ENCODE measurements around the gene CAD. TPM values are rescaled to one million over a fixed set of nuclear protein-coding genes. Genes with fewer than 3 reads are reported as not detected.

CAD gene
- total RNA-seq, 2 experiments from 2014 or later = 109 to 112 TPM

DNA sequence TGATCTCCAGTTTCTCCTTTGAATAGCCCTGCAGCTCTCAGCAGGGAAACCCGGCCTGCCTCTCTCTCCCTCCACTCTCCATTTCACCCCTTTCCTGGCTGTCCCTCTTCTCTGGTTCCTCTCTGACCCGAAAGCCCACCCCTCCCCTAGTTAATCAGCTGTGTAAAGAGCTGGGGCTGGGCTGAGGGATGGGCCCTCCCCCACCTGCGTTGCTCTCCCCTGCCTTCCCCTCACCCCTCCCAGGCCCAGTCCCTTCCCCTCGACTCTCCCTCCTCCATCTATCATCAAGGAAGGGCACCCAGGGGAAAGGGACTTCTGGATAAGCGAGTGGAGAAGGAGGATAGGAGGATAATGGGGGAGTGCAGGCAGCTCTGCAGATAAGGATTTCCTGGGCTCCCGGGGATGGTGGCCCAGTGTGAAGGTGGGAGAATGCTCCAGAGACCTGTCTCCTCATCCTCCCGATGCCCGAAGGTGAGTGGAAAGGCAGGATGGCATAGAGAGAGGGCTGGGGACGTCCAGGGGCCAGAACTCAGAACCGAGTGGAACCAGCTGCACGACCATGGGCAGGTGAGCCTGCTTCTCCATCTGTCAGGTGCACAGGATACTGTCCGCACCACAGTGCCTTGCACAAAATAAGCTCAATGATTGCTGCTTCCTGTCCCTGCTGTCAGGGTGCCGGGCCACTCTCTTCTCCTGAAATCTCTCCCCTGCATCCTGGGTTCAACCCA is 33.6 kb downstream of the CAD start:
- DNase-seq = no peak
- Mint-ChIP-seq H3K4me3 (no peak overlapping the region), H3K27ac (no peak overlapping the region), H3K36me3 (ENCODE audit: low read depth) (no peaks in the 10 kb centered on the region), H3K27me3 (ENCODE audit: low read depth) (peaks cover 9% of the 10 kb centered on the region), H3K9me3 (no peaks in the 10 kb centered on the region), H3K4me1 (ENCODE audit: low read depth) (no peaks in the 10 kb centered on the region)
- intact Hi-C loops (cut with micrococcal nuclease) = loop anchor here (1.0 to 5.0 kb wide), 4 partner anchors 29 to 431 kb away; no protein-coding TSS in a partner anchor
- CTCF ChIA-PET = interaction anchor here (0.7 to 7.7 kb wide), 5 partner anchors 14 to 93 kb away, joined by 3 to 68 read pairs (median 3); partner anchors contain the start of gene TRIM54

GRCh38 chr2:27251766-27252165 is 34.6 kb downstream of the CAD start:
- CTCF ChIA-PET = interaction anchor here (1.0 to 7.7 kb wide), 3 partner anchors 13 to 51 kb away, joined by 3 to 68 read pairs (median 29); partner anchors contain the start of gene TRIM54
- H3K36me3 Mint-ChIP-seq (ENCODE audit: low read depth) = no peaks in the 10 kb centered on the region
- H3K4me3 Mint-ChIP-seq = no peak overlapping the region

DNA sequence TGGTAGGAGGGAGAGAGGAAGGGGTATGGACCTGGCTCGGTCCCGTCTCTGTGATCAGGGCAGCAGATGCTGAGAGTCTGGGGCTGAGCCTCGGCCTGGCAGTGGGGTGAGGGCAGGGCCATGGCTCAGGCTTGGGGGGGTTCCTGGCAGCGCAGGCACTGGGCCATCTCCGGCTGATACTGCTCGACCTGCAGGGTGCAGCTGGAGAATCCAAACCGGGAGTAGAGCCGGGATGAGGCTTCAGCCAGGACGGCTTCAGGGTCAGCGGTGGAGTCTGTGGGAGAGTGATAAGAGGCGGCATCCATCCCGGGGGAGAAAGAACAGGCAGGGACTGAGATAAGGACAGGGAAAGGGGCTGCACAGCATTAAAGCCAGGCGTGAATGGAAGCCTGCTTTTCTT is 38.0 kb downstream of the CAD start:
- peaks cover 37% of the 10 kb centered on the region for H3K27me3 Mint-ChIP-seq (ENCODE audit: low read depth)
- H3K36me3 Mint-ChIP-seq (ENCODE audit: low read depth) = no peaks in the 10 kb centered on the region
- CTCF ChIA-PET = interaction anchor here (0.7 to 1.9 kb wide), 3 partner anchors 24 to 48 kb away, joined by 3 to 11 read pairs (median 3); partner anchors contain the start of gene TRIM54
- H3K9me3 Mint-ChIP-seq = no peaks in the 10 kb centered on the region
- no peaks in the 10 kb centered on the region for H3K4me1 Mint-ChIP-seq (ENCODE audit: low read depth)
- no peak for DNase-seq
- intact Hi-C loops (cut with micrococcal nuclease) = no loop called here
- H3K27ac Mint-ChIP-seq = no peak overlapping the region
- no peak overlapping the region for H3K4me3 Mint-ChIP-seq

More at GRCh38 chr2:27251766-27252165, 34.6 kb downstream of the CAD start:
- Mint-ChIP-seq H3K27ac (no peak overlapping the region), H3K9me3 (no peaks in the 10 kb centered on the region), H3K4me1 (ENCODE audit: low read depth) (no peaks in the 10 kb centered on the region), H3K27me3 (ENCODE audit: low read depth) (peaks cover 17% of the 10 kb centered on the region)
- intact Hi-C loops (cut with micrococcal nuclease) = loop anchor here (5.0 kb wide), 1 partner anchor 431 kb away; no protein-coding TSS in a partner anchor
- no peak for DNase-seq

- no peak for DNase-seq
- H3K4me1 Mint-ChIP-seq (ENCODE audit: low read depth) = no peaks in the 10 kb centered on the region
- H3K4me3 Mint-ChIP-seq = no peak overlapping the region
- CTCF ChIA-PET = interaction anchor here (0.7 to 1.9 kb wide), 3 partner anchors 24 to 47 kb away, joined by 3 to 11 read pairs (median 3); partner anchors contain the start of gene TRIM54
- no peaks in the 10 kb centered on the region for H3K9me3 Mint-ChIP-seq
- intact Hi-C loops (cut with micrococcal nuclease) = no loop called here
- H3K27me3 Mint-ChIP-seq (ENCODE audit: low read depth) = peaks cover 42% of the 10 kb centered on the region
- H3K36me3 Mint-ChIP-seq (ENCODE audit: low read depth) = no peaks in the 10 kb centered on the region
- H3K27ac Mint-ChIP-seq = no peak overlapping the region
These were observed 38.5 kb downstream of the CAD start for GRCh38 chr2:27255660-27256059.

GRCh38 chr2:27256855-27257454 is 39.8 kb downstream of the CAD start:
- no peak for DNase-seq
- no peaks in the 10 kb centered on the region for H3K9me3 Mint-ChIP-seq
- no peaks in the 10 kb centered on the region for H3K36me3 Mint-ChIP-seq (ENCODE audit: low read depth)
- peaks cover 52% of the 10 kb centered on the region for H3K27me3 Mint-ChIP-seq (ENCODE audit: low read depth)
- intact Hi-C loops (cut with micrococcal nuclease) = no loop called here
- peaks cover 8% of the 10 kb centered on the region for H3K4me1 Mint-ChIP-seq (ENCODE audit: low read depth)
- H3K27ac Mint-ChIP-seq = no peak overlapping the region
- CTCF ChIA-PET = interaction anchor here (0.5 to 1.9 kb wide), 4 partner anchors 9 to 23 kb away, joined by 3 to 11 read pairs (median 4); no protein-coding TSS in a partner anchor
- H3K4me3 Mint-ChIP-seq = no peak overlapping the region

DNA sequence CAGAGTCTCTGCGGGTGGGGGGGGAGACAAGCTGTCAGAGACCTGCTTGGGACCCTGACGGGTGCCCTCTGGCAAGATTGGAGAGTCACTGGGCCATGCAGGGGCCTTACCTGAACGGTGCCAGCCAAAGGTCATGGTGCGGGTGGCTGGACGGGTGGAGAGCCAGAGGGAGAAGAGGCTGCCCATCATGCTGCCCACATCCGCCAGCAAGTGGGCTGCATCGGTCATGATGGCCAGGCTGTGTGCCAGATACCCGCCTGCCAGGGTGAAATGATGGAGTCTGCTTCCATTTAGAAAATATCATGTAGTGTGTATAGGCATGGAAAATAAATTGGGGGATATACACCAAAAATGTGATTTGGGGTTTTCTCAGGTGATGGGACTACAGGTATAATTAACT is 40.9 kb downstream of the CAD start:
- H3K4me1 Mint-ChIP-seq (ENCODE audit: low read depth) = peaks cover 8% of the 10 kb centered on the region
- no peaks in the 10 kb centered on the region for H3K9me3 Mint-ChIP-seq
- H3K4me3 Mint-ChIP-seq = no peak overlapping the region
- H3K27ac Mint-ChIP-seq = no peak overlapping the region
- no peak for DNase-seq
- intact Hi-C loops (cut with micrococcal nuclease) = no loop called here
- CTCF ChIA-PET = interaction anchor here (1.5 kb wide), 1 partner anchor 22 kb away, joined by 4 read pairs; no protein-coding TSS in a partner anchor
- peaks cover 53% of the 10 kb centered on the region for H3K27me3 Mint-ChIP-seq (ENCODE audit: low read depth)
- no peaks in the 10 kb centered on the region for H3K36me3 Mint-ChIP-seq (ENCODE audit: low read depth)

DNA sequence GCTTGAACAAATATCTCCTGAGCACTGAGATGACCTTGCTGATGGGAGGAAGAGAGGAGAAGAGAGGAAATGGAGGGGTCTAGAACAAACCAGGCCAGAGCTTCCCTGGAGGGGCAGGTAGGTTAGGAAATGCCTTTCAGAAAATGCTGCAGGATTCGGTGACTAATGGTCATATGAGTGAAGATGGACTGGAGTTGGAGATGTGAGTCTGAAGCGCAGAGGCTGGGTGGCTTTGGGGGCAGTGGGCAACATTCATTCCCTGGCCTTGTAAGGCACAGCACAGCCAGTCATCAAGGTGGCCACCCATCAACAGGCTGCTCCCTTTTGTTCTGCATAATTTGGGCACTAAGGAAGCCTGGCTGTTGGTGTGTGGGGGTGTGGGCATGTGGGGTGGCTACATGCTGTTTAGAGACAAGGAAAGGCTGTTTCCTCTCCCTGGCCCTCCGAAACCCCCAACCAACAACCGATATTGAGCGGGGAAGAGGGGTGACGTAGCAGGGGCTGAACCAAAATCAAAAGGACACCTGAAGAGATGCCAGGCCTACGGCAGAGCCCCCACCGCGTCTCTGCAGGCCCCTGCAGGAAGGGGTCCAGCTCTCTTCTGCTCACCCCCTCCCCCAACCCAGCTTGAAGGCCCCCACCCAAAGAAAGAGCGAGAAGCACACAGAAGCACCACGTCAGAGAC is 44.2 kb downstream of the CAD start:
- Mint-ChIP-seq H3K27me3 (ENCODE audit: low read depth) (peaks cover 65% of the 10 kb centered on the region), H3K9me3 (no peaks in the 10 kb centered on the region), H3K27ac (no peak overlapping the region), H3K4me3 (peak overlapping the region; percentile 41), H3K4me1 (ENCODE audit: low read depth) (peaks cover 26% of the 10 kb centered on the region), H3K36me3 (ENCODE audit: low read depth) (no peaks in the 10 kb centered on the region)
- intact Hi-C loops (cut with micrococcal nuclease) = loop anchor here (5.0 kb wide), 2 partner anchors 41 to 164 kb away; no protein-coding TSS in a partner anchor
- CTCF ChIA-PET = interaction anchor here (1.0 kb wide), 1 partner anchor 18 kb away, joined by 3 read pairs; no protein-coding TSS in a partner anchor
- DNase-seq = no peak

DNA sequence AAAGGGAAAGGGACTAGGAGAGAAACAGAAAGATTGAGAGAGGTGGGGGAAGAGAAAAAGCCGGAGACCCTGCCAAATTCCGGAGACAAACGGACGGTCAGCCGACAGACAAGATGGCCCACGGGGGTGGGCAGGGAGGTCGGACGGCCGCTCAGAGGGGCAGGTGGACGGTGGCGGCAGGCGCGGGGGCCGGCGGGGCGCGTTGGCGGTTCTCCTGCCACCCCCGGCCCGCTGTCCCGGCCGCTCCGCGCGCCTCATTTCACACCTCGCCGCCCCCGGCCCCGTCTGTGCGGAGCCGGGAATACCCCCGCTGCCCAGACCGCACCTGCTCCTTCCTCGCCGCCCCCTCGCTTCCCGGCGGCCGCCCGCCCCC is 44.7 kb downstream of the CAD start:
- Mint-ChIP-seq H3K9me3 (no peaks in the 10 kb centered on the region), H3K27me3 (ENCODE audit: low read depth) (peaks cover 60% of the 10 kb centered on the region), H3K4me1 (ENCODE audit: low read depth) (peaks cover 26% of the 10 kb centered on the region), H3K36me3 (ENCODE audit: low read depth) (no peaks in the 10 kb centered on the region), H3K27ac (no peak overlapping the region), H3K4me3 (peak overlapping the region; percentile 41)
- intact Hi-C loops (cut with micrococcal nuclease) = loop anchor here (5.0 kb wide), 2 partner anchors 40 to 165 kb away; no protein-coding TSS in a partner anchor
- DNase-seq = no peak
- CTCF ChIA-PET = interaction anchor here (1.0 kb wide), 1 partner anchor 18 kb away, joined by 3 read pairs; no protein-coding TSS in a partner anchor

DNA sequence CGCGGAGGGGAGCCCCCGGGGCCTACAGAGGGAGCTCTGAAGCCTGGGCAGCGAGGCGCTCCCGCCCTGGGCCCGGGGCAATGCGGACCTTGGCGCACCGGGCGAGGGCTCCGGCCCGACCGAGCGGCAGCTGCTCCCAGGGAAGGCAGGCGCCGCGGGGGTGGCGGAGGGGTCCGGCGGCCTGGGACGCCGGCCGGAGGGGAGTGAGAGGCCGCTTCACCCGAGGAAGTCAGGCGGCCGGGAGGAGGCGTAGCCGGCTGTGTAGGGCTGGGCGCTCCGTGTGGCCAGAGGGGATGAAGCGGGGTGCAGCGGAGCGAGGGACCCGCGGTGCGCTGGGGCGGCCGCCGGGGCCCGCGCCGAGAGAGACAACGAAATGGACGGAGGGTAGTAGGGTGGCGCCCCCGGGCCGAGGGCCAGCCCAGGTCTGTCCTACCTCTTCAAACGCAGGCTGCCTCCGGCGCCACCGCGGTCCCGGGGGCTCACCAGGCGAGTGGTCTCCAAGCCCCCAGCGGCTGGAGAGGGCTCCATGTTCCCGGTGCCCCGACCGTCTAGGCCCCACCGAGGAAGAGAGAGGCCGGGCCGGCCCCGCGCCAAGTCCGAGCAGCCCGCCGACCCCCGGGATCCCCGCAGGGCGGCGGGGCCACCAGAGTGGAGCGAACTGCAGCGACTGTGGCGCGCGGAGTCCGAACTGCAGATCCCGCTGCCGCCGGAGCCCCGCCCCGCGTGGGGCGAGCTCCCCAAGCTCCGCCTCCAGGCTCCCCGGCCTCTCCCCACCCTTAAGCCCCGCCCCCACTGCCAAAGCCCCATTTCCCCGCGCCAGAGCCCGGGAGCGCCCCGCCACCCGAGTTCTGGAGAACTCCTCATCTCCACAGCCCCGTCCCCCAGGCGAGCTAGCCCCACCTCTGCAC is 45.5 kb downstream of the CAD start, which contains the start of gene SLC30A3:
Gene SLC30A3 (minus strand): TSS at position 669 of the 908 bp plus-strand sequence. CDS start 141 bp downstream, at position 528.
- Mint-ChIP-seq H3K27me3 (ENCODE audit: low read depth) (peaks cover 53% of the 10 kb centered on the region), H3K27ac (no peak within 1 kb of the TSS), H3K36me3 (ENCODE audit: low read depth) (no peaks in the 10 kb centered on the region), H3K9me3 (no peaks in the 10 kb centered on the region), H3K4me1 (ENCODE audit: low read depth) (peaks cover 26% of the 10 kb centered on the region), H3K4me3 (peak within 1 kb of the TSS; percentile 77)
- CTCF ChIA-PET = interaction anchor here (0.9 to 5.1 kb wide), 2 partner anchors 17 to 21 kb away, joined by 4 to 44 read pairs; no protein-coding TSS in a partner anchor
- intact Hi-C loops (cut with micrococcal nuclease) = loop anchor here (5.0 kb wide), 2 partner anchors 40 to 165 kb away; no protein-coding TSS in a partner anchor
- DNase-seq = peak; percentile 74

DNA sequence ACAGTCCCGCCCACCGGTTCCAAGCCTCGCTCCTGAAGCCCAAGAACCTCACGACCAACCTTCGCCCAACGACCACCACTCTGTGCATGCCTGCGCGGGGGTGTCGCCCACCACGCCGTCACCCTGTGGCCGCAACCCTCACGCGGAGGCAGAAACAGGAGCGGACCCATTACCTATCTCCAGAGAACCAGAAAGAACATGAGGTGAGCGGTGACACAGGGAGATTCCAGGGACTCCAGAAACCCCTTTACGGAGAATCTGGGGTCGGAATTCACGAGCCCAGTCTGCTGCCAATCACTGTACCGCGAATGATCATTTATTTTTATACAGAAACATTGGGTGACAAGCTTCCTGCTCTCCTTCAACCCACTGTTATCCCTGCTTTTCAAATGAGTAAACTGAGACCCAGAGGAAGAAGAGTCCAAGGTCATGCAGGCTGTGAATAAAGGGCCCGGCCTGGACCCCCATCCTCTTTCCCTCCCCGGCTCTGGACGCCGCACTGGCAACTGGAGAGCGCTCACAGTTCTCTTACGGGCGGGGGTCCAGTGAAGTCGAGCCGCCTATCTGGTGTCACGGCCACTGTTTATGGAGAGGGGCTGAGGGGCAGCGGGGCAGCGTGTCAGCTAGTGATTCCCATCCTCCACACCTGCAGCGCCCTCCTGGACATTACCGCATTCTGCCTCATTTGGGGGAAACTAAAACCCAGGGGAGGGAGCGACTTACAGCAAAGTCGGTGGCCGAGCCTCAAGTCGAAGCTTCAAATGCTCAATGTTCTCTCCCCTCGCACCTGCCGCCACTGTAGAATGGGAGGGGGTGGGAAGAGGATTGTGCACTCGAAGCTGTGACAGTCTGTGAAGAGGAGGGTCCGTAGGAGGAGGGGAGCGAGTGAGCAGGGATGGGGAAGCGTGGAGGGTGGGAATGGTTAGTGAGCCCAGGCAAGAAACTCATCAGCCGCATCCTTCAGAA is 46.4 kb downstream of the CAD start:
- H3K36me3 Mint-ChIP-seq (ENCODE audit: low read depth) = no peaks in the 10 kb centered on the region
- H3K4me1 Mint-ChIP-seq (ENCODE audit: low read depth) = peaks cover 26% of the 10 kb centered on the region
- no peak for DNase-seq
- CTCF ChIA-PET = interaction anchor here (0.9 to 5.1 kb wide), 6 partner anchors 15 to 160 kb away, joined by 4 to 44 read pairs (median 5); no protein-coding TSS in a partner anchor
- peaks cover 48% of the 10 kb centered on the region for H3K27me3 Mint-ChIP-seq (ENCODE audit: low read depth)
- intact Hi-C loops (cut with micrococcal nuclease) = loop anchor here (5.0 kb wide), 2 partner anchors 39 to 166 kb away; no protein-coding TSS in a partner anchor
- H3K9me3 Mint-ChIP-seq = no peaks in the 10 kb centered on the region
- no peak overlapping the region for H3K27ac Mint-ChIP-seq
- H3K4me3 Mint-ChIP-seq = peak overlapping the region; percentile 77
